NCI-H128 (cell line): ENCODE results near the gene HAUS5.
A peak's percentile ranks its signal among the peaks of the same experiment; 100 is the strongest.
"Not testable (repeated sequence)": the region's sequence is repeated elsewhere in the genome, so short reads cannot be mapped to it uniquely, and the experiment has no call there.

ENCODE experiments used
- DNase-seq: peaks from one replicate; lab custom pipeline; 2025; ENCODE audit not compliant: unreplicated experiment; lab: John Stamatoyannopoulos, UW

The HAUS5 gene

DNA sequence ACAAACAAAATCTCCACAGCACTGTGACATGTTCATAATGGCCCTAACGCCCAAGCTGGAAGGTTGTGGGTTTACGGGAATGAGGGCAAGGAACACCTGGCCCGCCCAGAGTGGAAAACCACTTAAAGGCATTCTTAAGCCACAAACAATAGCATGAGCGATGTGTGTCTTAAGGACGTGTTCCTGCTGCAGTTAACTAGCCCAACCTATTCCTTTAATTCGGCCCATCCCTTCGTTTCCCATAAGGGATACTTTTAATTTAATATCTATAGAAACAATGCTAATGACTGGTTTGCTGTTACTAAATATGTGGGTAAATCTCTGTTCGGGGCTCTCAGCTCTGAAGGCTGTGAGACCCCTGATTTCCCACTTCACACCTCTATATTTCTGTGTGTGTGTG lies 5.4 kb upstream of the HAUS5 start:
- DNase-seq: not testable (repeated sequence)

- DNase-seq: no peak
These were observed 4.9 kb upstream of the HAUS5 start for GRCh38 chr19:35607661-35608060.

DNA sequence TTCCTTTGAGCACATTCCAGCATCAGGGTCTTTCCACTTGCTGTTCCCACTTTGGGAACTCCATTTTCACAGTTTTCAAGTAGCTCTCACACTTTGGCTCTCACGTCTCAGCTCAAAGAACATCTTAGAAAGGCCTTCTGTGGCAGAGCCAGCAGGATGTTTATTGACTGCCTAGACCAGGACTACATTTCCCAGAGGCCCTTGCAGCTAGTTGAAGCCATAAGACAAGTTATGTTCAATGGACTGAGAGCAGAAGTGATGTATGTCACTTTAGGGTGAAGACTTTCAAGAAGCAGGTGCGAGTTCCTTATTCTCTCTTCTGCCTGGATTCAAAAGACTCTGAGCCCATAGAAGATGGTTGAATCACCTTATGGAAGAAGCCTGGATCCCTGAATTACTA lies 4.3 kb upstream of the HAUS5 start:
- no peak for DNase-seq

GRCh38 chr19:35609851-35610353 lies 2.6 kb upstream of the HAUS5 start:
- DNase-seq: no peak

- no peak for DNase-seq
These were observed 344 bp upstream of the HAUS5 start for GRCh38 chr19:35612224-35612558.

- DNase-seq: no peak
These were observed 1.0 kb downstream of the HAUS5 start for GRCh38 chr19:35613574-35613973.

DNA sequence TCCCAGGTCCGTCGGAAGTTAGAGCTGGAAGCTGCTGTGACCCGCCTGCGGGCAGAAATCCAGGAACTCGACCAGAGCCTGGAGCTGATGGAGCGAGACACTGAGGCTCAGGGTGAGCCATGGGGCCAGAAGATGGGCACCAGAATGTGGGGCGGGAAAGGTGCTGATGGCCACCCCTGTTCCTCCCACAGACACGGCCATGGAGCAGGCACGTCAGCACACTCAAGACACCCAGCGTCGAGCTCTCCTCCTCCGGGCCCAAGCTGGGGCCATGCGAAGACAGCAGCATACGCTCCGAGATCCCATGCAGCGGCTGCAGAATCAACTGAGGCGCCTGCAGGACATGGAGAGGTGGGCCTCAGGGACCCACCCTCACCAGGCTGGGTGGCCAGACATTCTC lies 2.5 kb downstream of the HAUS5 start:
- DNase-seq: no peak

DNA sequence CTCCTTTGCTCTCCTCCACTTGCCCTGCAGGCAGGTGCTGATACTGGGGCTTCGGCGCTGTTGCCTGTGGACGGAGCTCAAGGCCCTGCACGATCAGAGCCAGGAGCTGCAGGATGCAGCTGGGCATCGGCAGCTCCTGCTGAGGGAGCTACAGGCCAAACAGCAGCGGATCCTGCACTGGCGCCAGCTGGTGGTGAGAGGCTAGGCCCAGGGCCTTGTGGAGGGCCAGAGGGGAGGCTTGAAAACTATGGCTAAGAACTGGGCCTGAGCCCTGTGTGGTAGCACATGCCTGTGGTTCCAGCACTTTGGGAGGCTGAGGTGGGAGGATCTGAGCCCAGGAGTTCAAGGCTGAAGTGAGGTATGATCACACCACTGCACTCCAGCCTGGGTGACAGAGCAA lies 6.3 kb downstream of the HAUS5 start:
- no peak for DNase-seq

DNA sequence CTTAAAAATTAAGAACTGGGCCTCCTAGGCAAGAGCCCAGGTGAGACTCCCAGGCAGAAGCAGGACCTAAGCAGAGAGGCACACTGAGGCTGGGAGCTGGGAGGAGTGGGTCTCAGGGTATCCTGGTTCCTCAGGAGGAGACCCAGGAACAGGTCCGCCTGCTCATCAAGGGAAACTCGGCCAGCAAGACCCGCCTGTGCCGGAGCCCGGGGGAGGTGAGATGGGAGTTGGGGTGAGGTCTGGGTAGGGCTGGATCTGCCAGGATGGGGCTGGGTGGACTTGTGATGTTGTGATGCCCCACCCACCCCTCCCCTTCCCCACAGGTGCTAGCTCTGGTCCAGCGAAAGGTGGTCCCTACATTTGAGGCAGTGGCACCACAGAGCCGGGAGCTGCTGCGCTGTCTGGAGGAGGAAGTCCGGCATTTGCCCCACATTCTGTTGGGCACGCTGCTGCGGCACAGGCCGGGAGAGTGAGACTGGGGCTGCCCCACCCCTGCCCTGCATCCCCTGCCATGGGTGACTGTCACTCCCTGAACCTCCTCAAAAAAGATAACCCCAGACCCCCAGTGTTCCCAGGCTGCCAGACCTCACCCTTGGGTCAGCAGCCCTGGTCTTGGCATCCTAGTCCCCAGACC lies 6.9 kb downstream of the HAUS5 start:
- no peak for DNase-seq

- no peak for DNase-seq
These were observed 7.5 kb downstream of the HAUS5 start for GRCh38 chr19:35620001-35620400.

DNA sequence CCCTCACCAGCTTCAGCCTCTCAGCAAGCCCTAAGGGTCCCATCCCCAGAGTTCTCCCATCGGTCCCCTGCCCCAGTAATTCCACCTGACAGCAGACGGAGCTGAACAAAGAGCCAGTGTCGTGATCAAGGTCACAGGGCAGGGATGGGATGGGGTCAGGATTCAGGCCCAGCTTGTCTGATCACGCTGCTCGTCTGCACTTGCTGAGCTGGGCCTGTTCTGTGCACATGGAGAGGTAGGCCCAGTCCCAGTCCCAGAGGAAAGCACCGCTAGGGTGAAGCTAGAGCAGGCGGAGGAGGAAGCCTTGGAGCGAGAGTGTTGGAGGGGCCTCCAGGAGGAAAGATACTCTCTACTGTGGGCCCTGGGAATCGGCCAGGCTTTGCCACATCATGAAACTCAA lies 9.2 kb downstream of the HAUS5 start:
- DNase-seq: no peak

DNA sequence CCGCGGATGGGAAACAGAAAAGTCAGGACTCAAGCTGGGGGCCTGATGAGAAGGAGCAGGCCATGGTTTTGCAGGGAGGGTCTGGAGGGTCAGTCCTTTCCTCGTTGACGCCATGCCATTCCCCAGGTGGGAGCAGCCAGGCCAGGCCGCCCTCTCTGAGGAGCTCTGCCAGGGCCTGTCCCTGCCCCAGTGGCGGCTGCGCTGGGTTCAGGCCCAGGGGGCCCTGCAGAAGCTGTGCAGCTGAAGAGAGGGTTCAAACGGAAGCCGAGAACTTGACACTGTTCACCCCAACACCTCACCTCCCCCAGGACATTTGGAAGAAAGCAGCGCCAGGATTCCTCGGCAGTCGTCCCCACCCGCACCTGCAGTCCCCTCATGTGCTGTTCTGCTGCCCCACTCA lies 10.2 kb downstream of the HAUS5 start:
- DNase-seq: no peak

DNA sequence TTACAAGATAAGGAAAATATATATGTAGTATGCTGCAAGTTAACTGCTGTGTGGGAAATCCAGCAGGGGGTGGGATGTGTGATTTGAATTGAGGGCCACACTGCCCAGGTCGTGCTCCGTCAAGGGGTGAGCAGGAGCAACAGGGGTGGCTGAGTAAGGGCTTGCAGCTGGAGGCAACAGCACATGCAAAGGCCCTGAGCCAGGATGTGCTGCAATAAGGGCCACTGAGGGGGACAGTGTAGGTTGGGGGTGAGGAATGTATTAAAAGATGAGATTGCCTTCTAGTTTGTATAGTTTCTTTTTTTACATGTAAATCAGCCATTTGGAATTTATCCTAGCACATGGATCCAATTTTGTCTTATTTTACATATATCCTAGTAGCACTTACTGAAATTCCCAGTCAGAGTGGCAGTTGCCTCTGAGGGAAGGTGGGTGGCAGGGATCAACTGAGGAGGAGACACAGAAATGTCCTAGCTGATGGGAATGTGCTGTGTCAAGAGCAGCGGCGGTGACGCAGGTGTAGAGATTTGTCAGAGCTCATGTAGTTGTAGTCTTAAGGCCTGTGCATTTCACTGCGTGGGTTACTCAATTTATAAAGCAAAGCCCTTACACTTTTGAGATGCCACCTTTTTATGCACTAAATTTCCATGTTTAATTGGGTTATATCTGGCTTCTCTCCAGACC lies 10.9 kb downstream of the HAUS5 start:
- DNase-seq: no peak

DNA sequence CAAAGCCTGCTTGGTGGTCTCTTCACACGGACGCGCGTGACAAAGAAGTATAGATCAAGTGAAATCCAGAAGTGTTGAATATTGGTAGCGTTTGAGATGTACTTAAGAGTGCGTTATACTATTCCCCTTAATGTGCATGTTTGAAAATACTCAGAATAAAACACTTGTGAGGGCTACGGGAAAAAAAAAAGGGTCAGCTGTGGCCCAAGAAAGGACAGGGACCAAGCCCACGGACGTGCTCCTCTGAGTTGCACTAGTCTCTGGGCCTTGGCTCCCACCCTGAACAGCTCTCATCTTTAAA lies 15.7 kb downstream of the HAUS5 start:
- DNase-seq: no peak

DNA sequence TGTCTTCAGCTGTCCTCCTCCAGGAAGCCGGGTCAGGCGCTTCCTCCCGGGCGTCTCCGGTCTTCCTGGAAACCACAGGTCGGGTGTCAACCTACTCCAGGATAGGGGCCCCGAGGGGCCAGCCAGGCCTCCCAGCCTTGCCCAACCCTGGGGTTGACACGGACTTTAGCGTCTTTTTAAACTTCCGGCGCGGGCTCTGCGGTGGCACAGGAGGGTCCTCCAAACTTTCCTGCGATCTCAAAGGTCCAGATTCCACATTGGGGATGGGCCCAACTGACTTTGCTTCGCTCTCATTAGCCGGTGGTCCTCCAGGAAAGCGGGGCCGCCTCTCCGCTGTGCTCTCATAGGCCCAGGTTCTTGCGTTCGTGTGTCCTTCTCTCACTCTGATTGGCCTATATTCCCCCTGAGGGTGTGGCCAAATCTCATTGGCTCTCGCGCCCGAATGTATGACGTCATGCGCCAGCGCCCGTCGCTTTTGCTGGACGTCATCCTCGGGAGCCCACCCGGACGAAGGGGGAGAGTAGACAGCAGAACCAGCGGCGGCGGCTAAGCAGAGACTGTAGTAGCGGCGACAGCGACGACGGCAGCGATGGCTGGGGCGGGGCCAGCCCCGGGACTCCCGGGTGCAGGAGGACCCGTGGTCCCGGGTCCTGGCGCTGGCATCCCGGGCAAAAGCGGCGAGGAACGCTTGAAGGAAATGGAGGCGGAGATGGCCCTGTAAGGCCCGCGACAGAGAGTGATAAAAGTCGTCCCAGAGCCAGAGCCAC lies 16.2 kb downstream of the HAUS5 start, which contains the start of gene RBM42:
RBM42 (plus strand) TSS at position 472 of the 767 bp plus-strand sequence; CDS start at position 590, 118 bp downstream.
- peak; percentile 99 for DNase-seq

DNA sequence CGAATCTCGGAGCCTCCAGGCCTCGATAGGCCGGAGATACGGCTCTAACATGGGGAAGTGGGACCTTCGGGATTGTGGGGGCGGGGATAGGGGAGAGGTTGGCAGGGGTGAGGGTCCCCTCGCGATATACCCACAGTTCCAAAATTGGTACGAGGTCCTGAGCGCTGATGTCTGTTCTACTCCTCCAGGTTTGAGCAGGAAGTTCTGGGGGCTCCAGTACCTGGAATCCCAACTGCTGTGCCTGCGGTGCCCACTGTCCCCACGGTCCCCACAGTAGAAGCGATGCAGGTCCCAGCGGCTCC lies 16.7 kb downstream of the HAUS5 start:
- no peak for DNase-seq

- DNase-seq: no peak
These were observed 21.3 kb downstream of the HAUS5 start for GRCh38 chr19:35633727-35634440.

DNA sequence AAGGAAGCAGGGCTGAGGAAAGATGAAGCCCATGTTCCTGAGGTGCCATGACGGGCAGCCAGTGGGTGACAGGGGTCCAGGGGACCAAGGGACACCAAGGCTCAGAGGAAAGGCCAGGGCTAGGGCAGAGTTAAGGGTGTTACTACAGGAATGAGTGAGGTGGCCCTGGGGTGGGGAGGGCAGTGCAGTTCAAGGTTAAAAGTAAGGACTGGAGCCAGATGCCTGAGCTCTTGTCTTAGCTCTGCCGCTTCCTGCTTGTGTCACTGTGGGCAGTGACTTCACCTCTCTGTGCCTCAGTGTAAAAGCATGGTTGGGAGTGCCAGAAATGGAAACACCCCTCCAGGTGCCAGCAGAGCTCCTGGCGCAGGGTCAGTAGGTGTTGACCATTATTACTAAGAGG lies 24.1 kb downstream of the HAUS5 start:
- DNase-seq: no peak

DNA sequence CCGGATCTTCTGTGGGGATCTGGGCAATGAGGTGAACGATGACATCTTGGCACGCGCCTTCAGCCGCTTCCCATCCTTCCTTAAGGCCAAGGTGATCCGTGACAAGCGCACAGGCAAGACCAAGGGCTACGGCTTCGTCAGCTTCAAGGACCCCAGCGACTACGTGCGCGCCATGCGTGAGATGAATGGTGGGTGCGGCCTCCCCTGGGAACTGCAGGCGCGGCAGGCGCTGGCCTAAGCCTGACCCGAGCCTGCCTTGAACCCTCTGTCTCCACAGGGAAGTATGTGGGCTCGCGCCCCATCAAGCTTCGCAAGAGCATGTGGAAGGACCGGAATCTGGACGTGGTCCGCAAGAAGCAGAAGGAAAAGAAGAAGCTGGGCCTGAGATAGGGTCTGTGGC lies 24.6 kb downstream of the HAUS5 start:
- DNase-seq: no peak

- DNase-seq: no peak
These were observed 26.7 kb downstream of the HAUS5 start for GRCh38 chr19:35639321-35639639.

GRCh38 chr19:35639863-35640262 lies 27.3 kb downstream of the HAUS5 start:
- no peak for DNase-seq
